ENCODE results near the gene MAP2K5.

Gene MAP2K5

DNA sequence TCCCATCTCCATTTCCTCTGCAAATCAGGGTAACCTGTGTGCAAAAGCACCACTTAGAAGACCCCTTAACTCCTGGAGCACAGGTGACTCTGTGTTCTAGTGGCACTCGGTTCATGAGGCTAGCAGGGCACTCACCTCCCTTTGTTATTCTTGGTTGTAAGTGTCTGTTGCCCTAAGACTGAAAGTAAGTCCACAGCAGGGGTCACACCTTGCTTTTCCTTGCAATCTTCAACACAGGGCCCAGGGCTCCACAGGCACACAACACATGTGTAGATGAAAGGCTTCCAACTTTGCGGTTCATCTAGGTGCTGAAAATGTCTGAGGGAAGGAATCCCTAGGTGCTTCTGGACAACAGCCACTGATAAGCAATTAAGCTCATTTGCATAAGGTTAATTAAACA, 294.5 kb downstream of the MAP2K5 start:
- no peak for DNase-seq (ENCODE audit: low read depth in 2 of 2)

DNA sequence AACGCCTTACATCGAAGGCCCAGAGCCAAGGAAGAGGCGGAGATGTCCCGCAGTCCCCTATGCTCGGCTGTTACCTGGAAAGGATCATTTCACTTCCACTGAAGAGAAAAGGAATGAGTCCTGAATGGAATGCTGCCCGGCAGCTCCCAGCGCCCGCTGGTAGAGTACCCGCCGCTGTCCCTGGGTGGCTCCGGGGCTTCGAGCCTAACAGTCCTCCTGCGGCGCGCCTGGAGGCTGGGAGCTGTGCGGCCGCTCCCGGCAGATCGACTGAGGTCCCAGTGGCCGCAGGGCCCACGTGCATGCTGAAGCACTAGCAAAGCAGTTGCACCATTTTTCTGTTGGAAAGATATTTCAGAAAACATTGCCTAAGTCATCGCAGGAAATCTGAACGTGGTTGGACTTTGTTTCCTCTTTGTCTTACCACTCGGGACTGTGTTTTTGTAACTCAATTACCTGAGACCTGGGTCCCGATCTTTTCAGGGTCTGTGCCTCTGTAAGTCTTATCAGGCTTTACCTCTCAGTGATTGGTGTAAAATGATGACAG, 296.4 kb downstream of the MAP2K5 start:
- no peak for DNase-seq (ENCODE audit: low read depth in 2 of 2)

DNA sequence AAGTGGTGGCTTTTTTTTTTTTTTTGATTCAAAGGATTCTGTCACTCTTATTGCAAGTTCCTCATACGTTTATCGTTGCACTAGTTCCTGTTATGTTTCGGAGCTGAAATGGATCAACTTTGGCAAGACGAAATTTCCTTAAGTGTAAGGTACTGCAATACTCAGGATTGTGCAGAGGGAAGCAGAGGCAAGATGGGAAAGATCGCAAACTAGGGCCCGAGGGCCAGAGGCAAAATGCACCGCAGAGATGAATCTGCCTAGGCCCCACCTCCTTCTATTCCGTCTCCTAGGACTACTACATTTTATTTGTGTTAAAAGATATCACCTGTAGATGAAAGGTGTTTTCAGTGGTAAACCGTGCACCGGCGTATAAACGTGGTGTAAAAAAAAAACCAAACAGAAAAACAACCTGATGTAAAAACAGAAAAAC, 297.0 kb downstream of the MAP2K5 start:
- no peak for DNase-seq (ENCODE audit: low read depth in 2 of 2)

DNA sequence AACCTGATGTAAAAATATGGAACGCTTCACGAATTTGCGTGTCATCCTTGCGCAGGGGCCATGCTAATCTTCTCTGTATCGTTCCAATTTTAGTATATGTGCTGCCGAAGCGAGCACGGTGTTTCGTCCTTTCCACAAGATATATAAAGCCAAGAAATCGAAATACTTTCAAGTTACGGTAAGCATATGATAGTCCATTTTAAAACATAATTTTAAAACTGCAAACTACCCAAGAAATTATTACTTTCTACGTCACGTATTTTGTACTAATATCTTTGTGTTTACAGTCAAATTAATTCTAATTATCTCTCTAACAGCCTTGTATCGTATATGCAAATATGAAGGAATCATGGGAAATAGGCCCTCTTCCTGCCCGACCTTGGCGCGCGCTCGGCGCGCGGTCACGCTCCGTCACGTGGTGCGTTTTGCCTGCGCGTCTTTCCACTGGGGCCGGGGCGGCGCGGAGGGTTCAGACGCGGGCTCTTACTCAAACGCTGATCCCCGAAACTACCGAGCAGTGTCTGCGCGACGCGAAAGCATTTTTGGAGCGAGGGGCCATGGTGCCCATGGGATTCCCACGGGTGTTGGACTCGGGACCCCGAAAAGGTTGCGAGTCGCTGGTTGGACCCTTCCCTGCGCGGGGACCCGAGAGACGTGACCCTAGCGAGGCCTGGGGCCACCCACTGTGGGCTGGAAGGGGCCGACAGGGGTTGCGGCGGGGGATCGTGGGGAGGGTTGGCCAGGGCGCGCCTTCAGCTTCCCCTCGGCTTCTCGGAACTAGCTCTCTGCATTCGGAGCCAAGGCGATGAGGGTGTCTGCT, 297.6 kb downstream of the MAP2K5 start, which contains the start of gene RNU6-1:
Gene RNU6-1 (minus strand): TSS at position 117 of the 820 bp plus-strand sequence.
- peak; percentile 91 to 95 for DNase-seq (ENCODE audit: low read depth in 2 of 2)

DNA sequence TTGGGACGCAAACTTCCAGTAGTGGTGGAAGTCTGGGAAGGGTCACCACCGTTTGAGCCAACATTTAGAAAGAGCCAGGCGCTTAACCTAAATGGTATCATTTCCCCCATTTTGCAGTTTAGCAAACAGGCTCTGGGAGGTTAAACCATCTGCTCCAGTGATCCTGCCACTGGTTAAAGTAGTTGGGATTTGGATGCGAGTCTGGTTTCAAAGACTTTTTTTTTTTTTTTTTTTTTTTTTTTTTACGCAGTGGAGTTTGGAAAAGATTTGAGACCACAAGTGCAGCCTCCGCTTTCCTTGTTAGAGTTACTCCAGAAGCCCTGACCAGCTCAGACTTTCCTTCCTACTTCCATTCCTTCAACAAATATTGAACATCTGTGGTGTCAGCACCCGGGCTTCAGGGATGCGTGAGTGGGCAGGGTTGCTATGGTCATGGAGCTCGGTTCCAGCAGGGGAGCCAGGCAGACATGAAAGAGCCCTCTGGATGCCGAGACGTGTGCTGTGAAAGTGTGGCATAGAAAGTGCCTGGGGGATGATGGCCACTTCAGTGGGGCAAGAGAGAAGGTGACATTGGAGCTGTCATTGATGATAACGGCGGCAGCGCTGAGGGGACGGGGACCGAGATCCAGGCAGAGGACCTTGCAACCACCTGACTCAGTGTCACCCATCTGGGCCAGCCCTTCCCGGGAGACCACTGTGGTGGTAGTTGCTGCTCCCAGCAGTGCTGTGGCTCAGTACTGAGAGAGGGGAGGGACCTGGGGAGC, 298.4 kb downstream of the MAP2K5 start:
- DNase-seq (ENCODE audit: low read depth in 2 of 2): no peak

DNA sequence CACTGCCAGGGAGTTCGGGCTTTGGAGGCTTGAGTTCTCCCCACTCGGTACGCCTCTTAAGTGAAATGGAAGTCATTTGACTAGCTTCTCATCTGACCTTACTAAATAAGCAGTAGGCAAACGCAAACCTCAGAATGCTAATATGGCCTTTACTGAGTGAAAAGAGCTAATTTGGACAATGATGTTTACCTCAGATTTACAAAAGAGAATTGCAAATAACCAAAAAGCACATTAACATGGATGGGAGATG, 298.9 kb downstream of the MAP2K5 start:
- DNase-seq (ENCODE audit: low read depth in 2 of 2): no peak

DNA sequence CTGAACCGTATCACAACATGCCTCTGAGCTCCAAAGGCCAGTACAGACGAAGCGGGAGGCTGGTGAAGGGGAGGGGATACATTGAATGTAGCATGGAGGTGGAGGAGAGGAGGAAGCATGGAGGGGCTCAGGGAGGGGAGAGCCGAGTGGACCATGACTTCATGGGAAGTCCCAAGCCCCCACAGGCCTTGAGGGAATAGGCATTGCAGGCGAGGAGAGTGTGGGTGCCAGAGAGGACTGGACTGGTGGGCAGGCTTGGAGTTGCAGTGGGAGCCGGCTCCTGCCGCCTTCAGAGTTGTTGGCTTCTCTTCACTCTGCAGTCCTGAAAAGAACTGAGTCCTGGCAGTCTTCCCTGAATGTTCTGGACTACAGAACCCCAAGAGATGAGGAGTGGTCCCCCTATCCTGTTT, 300.6 kb downstream of the MAP2K5 start:
- no peak for DNase-seq (ENCODE audit: low read depth in 2 of 2)

DNA sequence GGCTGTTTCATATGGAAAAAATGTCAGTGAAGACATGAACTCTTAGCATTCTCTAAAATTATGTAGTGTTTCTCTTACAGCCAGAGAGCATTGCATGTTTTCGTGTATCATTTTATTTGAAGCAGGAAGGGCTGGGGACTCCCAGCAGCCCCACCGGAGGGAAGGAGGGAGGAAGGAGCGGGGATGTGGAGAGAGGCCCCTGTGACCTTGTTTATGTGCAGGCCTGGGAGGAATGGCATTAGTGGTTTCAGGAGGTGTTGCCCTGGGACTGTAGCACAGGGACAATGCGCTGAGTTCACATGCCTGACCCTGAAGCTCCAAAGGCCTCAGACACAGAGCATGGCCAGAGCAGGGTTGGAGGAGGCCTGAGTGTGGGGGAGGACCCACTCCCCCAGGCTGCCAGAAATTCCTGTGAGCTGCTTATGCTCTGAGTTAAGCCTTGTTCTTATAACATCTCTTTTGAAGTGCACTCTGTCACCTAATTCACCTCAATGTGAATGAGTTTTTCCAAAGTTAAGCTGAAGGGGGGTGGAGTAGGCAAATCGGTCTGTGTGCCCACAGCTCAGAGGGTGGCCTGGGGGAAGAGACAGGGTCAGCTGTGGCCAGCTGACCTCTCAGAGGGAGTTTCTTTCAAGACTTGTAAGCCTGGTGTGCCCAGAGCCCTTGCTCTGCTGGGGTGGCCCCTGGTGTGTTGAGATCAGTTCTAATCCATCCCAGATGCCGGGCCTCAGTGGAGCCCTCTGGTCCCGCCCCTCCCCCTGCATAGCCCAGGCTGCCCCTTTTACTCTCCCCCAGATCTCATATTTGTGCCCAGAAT, 301.3 kb downstream of the MAP2K5 start:
- no peak for DNase-seq (ENCODE audit: low read depth in 2 of 2)

DNA sequence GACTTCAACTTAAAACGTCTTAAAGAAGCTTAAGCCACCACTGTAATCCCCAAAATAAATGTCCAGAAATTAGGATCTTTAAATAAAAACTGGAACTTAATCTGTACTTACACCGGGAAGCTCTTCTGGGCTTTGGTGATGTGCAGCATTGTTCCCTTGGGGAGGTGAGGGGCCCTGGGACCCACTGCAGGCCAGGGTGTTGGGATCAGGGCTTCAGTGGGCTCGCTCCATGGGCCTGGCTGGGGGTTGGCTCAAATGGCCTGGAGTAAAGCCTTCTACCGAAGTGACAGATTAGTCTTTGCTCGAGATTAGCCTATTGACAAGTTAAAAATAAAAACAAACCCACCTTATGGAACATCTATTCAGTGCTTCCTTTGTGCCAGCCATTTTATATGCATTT, 303.5 kb downstream of the MAP2K5 start:
- no peak for DNase-seq (ENCODE audit: low read depth in 2 of 2)

DNA sequence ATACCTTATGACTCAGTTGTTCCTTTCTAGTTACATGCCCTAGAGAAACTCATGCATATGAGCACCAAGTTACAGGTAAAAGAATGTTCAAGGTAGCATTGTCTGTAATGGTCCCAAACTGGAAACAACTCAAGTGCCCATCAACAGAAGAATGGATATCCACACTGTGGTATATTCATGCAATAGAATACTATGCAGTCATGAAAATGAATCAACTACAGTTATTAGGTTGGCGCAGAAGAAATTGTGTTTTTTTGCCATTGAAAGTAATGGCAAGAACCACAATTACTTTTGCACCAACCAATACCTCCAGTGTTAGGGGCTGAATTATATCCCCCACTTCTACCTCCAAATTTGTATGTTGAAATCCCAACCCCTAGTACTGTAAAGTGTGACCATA, 307.0 kb downstream of the MAP2K5 start:
- no peak for DNase-seq (ENCODE audit: low read depth in 2 of 2)

DNA sequence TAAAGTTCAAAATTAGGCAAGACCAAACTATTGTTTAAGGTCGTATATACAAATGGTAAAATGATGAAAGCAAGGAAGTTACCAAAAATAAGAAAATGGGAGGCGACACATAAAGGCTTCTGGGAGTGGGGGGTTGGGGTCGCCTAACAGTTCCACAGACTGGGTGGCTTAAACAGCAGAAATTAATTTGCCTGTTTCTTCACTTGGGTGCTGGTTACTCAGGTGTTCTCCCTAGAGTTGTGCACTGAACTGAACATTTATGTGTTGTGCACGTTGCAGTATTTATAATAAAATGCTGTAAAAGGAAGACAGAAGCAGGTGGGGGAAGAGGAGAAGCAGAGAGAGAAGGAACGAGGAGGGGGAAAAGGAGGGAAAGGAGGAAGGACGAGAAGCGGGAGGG, 307.8 kb downstream of the MAP2K5 start:
- no peak for DNase-seq (ENCODE audit: low read depth in 2 of 2)

DNA sequence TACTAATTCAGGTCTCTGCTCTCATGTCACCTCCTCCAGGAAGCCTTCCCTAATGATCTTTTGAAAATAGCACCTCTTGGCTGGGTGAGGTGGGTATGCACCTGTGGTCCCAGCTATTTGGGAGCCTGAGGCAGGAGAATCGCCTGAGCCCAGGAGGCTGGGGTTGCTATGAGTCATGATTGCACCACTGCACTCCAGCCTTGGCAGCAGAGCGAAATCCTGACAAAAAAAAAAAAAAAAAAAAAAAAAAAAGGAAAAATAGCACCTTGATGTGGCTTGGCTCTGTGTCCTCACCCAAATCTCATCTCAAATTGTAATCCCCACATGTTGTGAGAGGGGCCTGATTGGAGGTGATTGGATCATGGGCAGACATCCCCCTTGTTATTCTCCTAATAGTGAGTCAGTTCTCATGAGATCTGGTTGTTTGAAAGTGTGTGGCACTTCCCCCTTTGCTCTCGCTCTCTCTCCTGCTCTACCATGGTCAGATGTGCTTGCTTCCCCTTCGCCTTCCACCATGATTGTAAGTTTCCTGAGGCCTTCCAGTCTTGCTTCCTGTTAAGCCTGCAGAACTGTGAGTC, 308.6 kb downstream of the MAP2K5 start:
- no peak for DNase-seq (ENCODE audit: low read depth in 2 of 2)

DNA sequence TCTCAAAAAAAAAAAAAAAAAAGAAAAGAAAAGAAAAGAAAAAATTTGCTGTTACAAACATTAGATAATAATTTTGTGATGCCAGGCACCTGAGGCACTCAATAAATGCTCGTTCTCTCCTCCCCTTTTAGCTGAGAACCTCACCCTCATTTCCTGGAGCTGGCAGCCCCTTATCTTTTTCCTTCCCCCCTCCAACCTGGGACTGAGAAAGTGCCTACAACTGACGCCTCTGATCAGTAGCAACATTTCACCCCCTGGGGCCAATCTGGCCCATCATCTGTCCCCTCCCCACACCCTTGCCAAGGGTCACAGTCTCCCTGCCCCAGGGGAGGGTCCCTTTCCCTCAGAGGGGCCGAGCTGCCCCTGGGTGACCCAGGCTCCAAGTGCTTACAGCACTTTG, 309.9 kb downstream of the MAP2K5 start:
- no peak for DNase-seq (ENCODE audit: low read depth in 2 of 2)

DNA sequence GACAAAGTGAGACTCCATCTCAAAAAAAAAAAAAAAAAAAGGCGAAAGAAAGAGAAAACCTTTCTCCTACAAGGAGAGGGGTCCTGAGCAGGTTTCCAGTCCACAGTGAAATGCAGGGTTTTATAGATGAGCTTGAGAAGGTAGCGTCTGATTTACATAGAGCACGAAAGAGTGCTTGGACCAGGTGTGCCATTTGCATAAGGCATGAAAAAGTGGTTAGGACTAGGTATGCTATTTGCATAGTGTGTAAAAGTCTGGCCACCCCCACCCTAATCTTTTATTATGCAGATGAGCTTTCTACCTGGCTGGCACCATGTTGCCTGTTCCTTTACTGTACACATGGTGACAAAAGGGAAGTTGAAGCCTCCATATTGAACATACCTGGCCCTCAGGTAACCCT, 311.0 kb downstream of the MAP2K5 start:
- DNase-seq (ENCODE audit: low read depth in 2 of 2): no peak

DNA sequence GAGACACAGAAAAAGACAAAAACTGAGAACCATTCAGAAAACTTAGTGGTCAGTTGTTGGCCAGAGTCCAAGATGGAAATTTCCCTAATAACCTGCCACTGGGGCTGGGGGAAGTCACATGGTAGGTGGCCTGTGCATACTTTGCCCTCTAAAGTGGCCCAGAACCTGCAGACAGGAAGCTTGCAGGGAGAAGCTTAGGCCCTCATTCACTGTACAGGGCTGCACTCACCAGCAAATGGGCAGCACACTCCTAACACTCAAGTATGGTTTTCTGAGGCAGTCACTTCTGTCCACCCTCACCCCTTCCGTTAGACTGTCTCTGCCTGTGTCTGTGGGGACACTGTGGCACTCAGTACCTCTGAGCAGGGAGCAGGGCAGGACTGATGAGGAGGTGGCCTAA, 311.9 kb downstream of the MAP2K5 start:
- no peak for DNase-seq (ENCODE audit: low read depth in 2 of 2)

DNA sequence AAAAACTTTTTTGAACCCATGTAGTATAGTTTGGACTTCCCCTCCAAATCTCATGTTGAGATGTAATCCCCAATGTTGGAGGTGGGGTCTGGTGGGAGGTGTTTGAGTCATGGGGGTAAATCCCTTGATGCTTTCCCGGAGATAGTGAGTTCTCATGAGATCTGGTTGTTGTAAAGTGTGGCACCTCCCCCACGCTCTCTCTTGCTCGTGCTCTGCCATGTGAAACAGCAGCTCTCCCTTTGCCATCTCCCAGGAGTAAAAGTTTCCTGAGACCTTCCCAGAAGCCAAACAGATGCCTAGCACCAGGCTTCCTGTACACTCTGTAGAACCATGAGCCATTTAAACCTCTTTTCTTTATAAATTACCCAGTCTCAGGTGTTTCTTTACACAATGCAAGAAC, 313.3 kb downstream of the MAP2K5 start:
- no peak for DNase-seq (ENCODE audit: low read depth in 2 of 2)
